Stimulated activated CD8-positive, alpha-beta memory T cell treated with anti-CD3 and anti-CD28 coated beads, Interleukin-4, amount 100 ng/mL, for 1 hour (primary cell): ENCODE results near the gene HECTD4.
"Not testable (repeated sequence)": the region's sequence is repeated elsewhere in the genome, so short reads cannot be mapped to it uniquely, and the experiment has no call there.

ENCODE experiments used
- DNase-seq, 2 donors: peaks; one replicate each; pipeline ENCODE4 v3.0.0-alpha.2; 2020; ENCODE audit warnings: low read depth in 2 of 2, low spot score in 1 of 2

The HECTD4 gene

GRCh38 chr12:112406519-112407488 is 24.6 kb upstream of the HECTD4 start:
- no peak for DNase-seq

DNA sequence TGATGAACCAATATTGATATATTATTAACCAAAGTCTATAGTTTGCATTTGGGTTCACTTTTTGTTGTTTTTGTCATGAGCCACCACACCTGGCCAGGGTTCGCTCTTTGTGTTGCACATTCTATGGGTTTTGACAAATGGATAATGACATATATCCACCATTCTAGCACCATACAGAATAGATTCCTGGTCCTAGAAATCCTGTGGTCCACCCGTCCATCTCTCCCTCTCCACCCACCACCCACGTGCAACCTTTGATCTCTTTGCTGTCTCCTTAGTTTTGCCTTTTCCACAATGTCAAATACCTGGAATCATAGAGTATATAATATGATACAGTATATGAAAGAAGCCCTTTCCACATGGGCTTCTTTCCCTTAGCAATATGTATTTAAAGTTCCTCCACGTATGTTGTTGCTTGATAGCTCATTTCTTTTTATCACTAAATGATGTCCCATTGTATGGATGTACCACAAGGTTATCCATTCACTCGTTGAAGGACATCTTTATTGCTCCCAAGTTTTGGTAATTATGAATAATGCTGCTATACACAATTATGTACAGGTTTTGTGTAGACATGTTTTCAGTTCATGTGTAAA is 19.8 kb upstream of the HECTD4 start:
- DNase-seq: no peak

- DNase-seq: no peak
Measured at GRCh38 chr12:112401054-112401453, 18.8 kb upstream of the HECTD4 start.

DNA sequence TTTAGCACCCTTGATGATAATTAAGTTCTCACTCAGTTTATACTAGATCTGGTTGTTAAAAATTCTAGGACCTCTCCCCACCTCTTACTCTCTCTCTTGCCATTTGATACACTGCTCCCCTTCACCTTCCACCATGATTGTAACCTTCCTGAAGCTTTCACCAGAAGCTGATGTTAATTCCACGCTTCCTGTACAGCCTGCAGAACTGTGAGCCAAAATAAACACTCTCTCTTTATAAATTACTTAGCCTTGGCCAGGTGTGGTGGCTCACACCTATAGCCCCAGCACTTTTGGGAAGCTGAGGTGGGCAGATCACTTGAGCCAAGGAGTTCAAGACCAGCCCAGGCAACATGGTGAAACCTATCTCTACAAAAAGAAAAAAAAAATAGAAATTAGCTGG is 11.1 kb upstream of the HECTD4 start:
- no peak for DNase-seq

- not testable (repeated sequence) for DNase-seq
Measured at GRCh38 chr12:112389922-112390654, 7.9 kb upstream of the HECTD4 start.

- DNase-seq: no peak
Measured at GRCh38 chr12:112389228-112389627, 7.0 kb upstream of the HECTD4 start.

DNA sequence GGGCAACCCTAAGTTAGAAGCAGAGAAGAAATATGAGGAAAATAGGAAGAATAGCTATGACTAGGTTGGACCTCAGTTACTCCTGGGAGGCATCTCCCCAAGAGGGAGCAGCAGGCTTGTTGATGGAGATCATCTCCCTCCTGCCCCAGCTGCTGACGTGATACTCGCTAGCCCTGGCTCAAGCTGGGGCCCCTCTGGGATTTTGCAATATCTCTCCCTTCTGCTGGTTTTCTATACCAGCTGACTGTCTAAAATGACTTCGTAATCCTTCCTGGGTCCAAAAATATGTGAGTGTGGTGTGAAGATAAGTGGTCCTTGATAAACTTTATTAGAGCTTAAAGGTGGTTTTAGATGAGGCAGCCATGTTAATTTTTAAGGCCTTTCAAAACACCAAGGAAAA is 4.5 kb upstream of the HECTD4 start:
- DNase-seq: no peak

- no peak for DNase-seq
Measured at GRCh38 chr12:112382866-112383265, 635 bp upstream of the HECTD4 start.

GRCh38 chr12:112381406-112381882 is 787 bp downstream of the HECTD4 start:
- no peak for DNase-seq

DNA sequence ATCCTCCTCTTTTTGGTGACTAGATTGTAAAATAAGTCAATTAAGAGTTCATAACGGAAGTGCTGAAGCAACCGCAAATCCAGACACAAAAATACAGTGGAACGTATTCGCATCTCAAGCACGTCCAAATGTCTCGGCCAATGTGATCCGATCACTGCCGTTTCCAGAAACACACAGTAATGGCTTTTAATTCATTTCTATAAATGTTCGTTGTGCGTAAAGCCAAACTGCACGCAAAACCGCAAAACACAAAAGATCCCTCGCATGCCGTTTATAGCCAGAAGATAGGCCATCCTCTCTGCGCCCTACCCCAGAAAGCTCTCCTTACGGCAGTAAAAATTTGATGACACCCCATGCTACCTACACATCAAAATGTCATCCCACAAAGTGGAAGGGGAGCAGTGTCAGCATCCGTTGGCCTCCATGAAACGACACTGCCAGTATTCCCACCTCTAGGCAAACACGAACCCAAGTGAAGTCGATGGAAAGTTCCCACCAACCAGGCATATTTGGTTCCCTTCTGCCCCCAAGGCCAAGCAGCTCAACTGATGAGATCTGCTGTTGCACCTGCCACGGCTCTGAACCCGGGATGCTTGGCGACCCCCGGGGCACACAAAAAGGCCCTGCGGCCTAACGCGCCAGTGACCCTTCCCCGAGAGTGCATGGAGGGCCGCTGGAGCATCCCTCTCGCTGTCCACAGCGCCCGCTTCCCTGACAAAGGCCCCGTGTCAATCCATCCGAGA is 1.4 kb downstream of the HECTD4 start:
- DNase-seq: no peak

- DNase-seq: no peak
Measured at GRCh38 chr12:112375105-112375504, 7.1 kb downstream of the HECTD4 start.

DNA sequence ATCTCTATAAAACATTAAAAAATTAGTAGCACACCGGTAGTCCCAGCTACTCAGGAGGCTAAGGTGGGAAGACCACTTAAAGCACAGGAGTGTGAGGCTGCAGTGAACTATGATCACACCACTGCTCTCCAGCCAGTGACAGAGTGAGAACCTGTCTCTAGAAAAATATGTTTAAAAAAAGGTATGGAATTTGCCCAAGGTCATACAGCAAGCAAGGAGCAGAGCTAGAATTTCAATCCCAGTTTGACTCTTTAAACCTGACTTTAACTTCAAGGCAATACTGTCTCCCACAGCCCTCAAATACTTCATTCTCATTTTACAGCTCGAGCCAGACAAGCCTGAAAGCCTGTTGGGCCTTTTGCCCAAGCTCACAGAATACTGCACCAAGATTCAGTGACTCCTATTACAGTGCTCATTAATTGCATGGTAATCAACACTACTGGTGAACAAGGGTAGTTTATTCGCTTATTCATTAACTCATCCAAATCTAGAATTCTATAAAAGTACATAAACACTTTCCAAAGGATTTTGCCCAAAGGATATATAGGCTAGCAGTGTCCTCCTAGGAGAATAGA is 8.0 kb downstream of the HECTD4 start:
- DNase-seq: no peak

GRCh38 chr12:112370868-112371510 is 11.2 kb downstream of the HECTD4 start:
- no peak for DNase-seq

DNA sequence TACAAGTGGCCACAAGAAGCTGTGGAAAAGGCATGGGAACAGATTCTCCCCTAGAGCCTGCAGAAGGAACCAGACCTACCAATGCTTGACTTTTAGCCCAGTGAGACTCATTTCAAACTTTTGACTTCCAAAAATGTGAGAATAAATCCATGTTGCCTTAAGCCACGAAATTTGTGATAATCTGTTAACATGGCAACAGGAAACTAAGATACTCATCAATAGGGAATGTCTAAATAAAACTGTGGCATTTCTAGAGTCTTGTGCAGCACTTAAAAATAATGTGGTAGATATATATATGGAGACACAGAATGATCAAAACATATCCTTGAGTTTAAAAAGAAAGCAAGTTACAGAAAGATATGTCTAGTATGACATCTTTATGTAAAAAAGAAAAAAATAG is 12.0 kb downstream of the HECTD4 start:
- DNase-seq: no peak

DNA sequence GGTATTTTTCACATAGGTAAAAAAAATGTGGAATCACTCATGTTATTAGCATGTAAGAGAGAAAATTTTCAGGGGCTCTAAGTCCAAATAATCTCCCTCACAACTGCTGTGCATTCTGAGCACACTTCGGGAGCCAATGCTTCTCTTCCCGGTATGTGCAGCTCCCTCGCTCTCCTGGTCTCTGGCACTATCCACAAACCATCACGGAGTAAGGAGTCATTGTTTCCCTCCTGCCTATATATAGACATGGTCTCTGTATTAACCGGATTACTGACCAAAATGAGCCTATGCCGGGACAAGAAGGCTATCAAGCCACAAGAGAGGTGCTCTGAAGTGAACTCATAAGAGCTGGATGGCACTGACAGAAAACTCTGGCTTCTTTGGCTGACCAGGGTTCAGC is 13.4 kb downstream of the HECTD4 start:
- no peak for DNase-seq

GRCh38 chr12:112367965-112368364 is 14.3 kb downstream of the HECTD4 start:
- no peak for DNase-seq

DNA sequence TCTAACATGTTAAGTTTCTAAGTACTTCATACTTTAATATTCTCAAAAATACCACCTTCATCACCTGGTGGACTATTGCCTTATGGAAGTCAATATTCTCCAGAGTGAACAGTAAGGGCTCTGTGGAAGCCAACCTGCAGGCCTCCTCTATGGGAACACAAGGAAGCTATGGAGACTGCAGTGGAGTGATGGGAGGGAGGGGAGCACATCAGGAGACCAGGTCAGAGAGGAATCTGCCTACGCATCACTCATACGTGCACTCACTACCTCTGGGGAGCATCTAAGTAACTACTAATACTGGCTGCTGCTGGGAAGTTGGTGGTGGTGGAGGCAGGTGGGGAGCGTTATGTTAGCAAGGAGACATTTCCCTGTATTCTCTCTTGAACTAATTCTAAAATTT is 19.9 kb downstream of the HECTD4 start:
- DNase-seq: no peak

- no peak for DNase-seq
Measured at GRCh38 chr12:112361271-112361670, 21.0 kb downstream of the HECTD4 start.

DNA sequence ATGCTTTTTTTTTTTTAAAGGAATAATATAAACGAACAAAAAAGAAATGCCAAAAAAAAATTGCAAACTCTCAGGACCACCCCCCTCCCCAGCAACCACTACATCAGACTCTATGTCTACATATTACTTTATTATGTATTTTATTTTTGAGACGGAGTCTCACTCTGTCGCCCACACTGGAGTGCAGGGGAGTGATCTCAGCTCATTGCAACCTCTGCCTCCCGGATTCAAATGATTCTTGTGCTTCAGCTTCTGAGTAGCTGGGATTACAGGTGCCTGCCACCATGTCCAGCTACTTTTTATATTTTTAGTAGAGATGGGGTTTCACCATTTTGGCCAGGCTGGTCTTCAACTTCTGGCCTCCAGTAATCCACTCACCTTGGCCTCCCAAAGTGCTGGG is 22.9 kb downstream of the HECTD4 start:
- DNase-seq: no peak

DNA sequence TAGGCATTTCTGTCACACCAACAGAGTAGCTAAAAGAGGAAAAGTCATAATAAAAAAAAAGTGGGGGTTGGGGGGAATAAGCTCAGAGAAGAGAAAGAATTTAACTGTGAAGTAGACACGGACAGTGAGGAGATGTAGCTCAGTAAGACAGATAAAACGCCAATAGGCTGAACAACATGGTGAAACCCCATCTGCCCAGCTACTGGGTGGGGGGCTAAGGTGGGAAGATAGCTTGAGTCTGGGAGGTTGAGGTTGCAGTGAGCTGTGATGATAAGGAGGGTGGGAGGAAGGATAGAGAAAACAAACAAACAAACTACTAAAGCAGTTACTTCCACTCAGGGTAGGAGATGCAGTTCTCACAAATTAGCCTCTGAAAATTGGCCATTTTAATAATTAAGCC is 25.0 kb downstream of the HECTD4 start:
- no peak for DNase-seq
